ENCODE results near the gene RALGDS. TPM values are rescaled to one million over a fixed set of nuclear protein-coding genes. Genes with fewer than 3 reads are reported as not detected.
"Not testable (repeated sequence)": the region's sequence is repeated elsewhere in the genome, so short reads cannot be mapped to it uniquely, and the experiment has no call there.

Gene RALGDS
- polyA plus RNA-seq, result 16.9 TPM

GRCh38 chr9:133121198-133121914 is at the start of gene RALGDS:
Gene RALGDS (minus strand): TSS chr9:133121240. CDS start chr9:133121154, 86 bp downstream.
- Mint-ChIP-seq H3K9me3 (no peaks in the 10 kb centered on the region), H3K36me3 (no peaks in the 10 kb centered on the region), H3K27me3 (no peaks in the 10 kb centered on the region), H3K4me3 (peak within 1 kb of the TSS; percentile 81 to 93 (median 90)), H3K27ac (peak within 1 kb of the TSS; percentile 97 to 99 (median 99)), H3K4me1 (peaks cover 33 to 36% (median 35%) of the 10 kb centered on the region in 3 donors)

- peak overlapping the region in 2 of 4 donors; percentile 18 to 88 for H3K4me3 Mint-ChIP-seq
- peaks cover 15 to 16% (median 15%) of the 10 kb centered on the region in 3 donors for H3K4me1 Mint-ChIP-seq
- H3K36me3 Mint-ChIP-seq, result no peaks in the 10 kb centered on the region
- no peak overlapping the region for H3K27ac Mint-ChIP-seq
- H3K27me3 Mint-ChIP-seq, result peaks cover 25% of the 10 kb centered on the region
- no peaks in the 10 kb centered on the region for H3K9me3 Mint-ChIP-seq
These were observed 49.7 kb upstream of the RALGDS start for GRCh38 chr9:133170716-133171115.

GRCh38 chr9:133169687-133170086 is 48.6 kb upstream of the RALGDS start:
- not testable (repeated sequence) for H3K27ac Mint-ChIP-seq, H3K9me3 Mint-ChIP-seq, H3K36me3 Mint-ChIP-seq, H3K4me3 Mint-ChIP-seq
- Mint-ChIP-seq H3K27me3 (peaks cover 23% of the 10 kb centered on the region), H3K4me1 (peaks cover 15 to 16% (median 15%) of the 10 kb centered on the region in 3 donors)

- Mint-ChIP-seq H3K27ac (peak overlapping the region in 1 of 3 donors; percentile 31), H3K27me3 (peaks cover 23% of the 10 kb centered on the region), H3K9me3 (no peaks in the 10 kb centered on the region), H3K36me3 (no peaks in the 10 kb centered on the region), H3K4me1 (peaks cover 15 to 16% (median 16%) of the 10 kb centered on the region in 3 donors), H3K4me3 (peak overlapping the region in 1 of 4 donors; percentile 20)
These were observed 48.1 kb upstream of the RALGDS start for GRCh38 chr9:133169102-133169501.

- Mint-ChIP-seq H3K36me3 (no peaks in the 10 kb centered on the region), H3K4me3 (peak overlapping the region in 1 of 4 donors; percentile 48), H3K9me3 (no peaks in the 10 kb centered on the region), H3K27me3 (peaks cover 23% of the 10 kb centered on the region), H3K27ac (no peak overlapping the region), H3K4me1 (peaks cover 19 to 20% (median 19%) of the 10 kb centered on the region in 3 donors)
These were observed 47.4 kb upstream of the RALGDS start for GRCh38 chr9:133168432-133168831.

GRCh38 chr9:133167769-133168168 is 46.7 kb upstream of the RALGDS start:
- peaks cover 23% of the 10 kb centered on the region for H3K27me3 Mint-ChIP-seq
- H3K9me3 Mint-ChIP-seq, result no peaks in the 10 kb centered on the region
- no peaks in the 10 kb centered on the region for H3K36me3 Mint-ChIP-seq
- no peak overlapping the region for H3K27ac Mint-ChIP-seq
- peaks cover 19 to 20% (median 19%) of the 10 kb centered on the region in 3 donors for H3K4me1 Mint-ChIP-seq
- H3K4me3 Mint-ChIP-seq, result peak overlapping the region in 2 of 4 donors; percentile 48 to 49

- Mint-ChIP-seq H3K4me1 (peaks cover 19 to 20% (median 19%) of the 10 kb centered on the region in 3 donors), H3K27me3 (peaks cover 23% of the 10 kb centered on the region), H3K4me3 (peak overlapping the region in 1 of 4 donors; percentile 49), H3K27ac (no peak overlapping the region), H3K36me3 (no peaks in the 10 kb centered on the region), H3K9me3 (no peaks in the 10 kb centered on the region)
These were observed 46.2 kb upstream of the RALGDS start for GRCh38 chr9:133167096-133167730.

GRCh38 chr9:133166392-133166791 is 45.4 kb upstream of the RALGDS start:
- H3K4me1 Mint-ChIP-seq, result peaks cover 11 to 16% (median 15%) of the 10 kb centered on the region in 3 donors
- peak overlapping the region in 2 of 4 donors; percentile 38 to 67 for H3K4me3 Mint-ChIP-seq
- H3K27ac Mint-ChIP-seq, result no peak overlapping the region
- H3K36me3 Mint-ChIP-seq, result peaks cover 2% of the 10 kb centered on the region
- H3K27me3 Mint-ChIP-seq, result peaks cover 16% of the 10 kb centered on the region
- H3K9me3 Mint-ChIP-seq, result no peaks in the 10 kb centered on the region

GRCh38 chr9:133165452-133165730 is 44.4 kb upstream of the RALGDS start:
- H3K4me1 Mint-ChIP-seq, result peaks cover 8 to 15% (median 13%) of the 10 kb centered on the region in 3 donors
- H3K9me3 Mint-ChIP-seq, result no peaks in the 10 kb centered on the region
- H3K36me3 Mint-ChIP-seq, result peaks cover 2% of the 10 kb centered on the region
- peak overlapping the region in 1 of 4 donors; percentile 84 for H3K4me3 Mint-ChIP-seq
- peaks cover 10% of the 10 kb centered on the region for H3K27me3 Mint-ChIP-seq
- no peak overlapping the region for H3K27ac Mint-ChIP-seq

- Mint-ChIP-seq H3K4me3 (peak overlapping the region; percentile 84 to 94 (median 90)), H3K4me1 (peaks cover 8 to 15% (median 13%) of the 10 kb centered on the region in 3 donors), H3K27ac (peak overlapping the region in 1 of 3 donors; percentile 74), H3K9me3 (no peaks in the 10 kb centered on the region), H3K36me3 (peaks cover 2% of the 10 kb centered on the region), H3K27me3 (peaks cover 4% of the 10 kb centered on the region)
These were observed 43.2 kb upstream of the RALGDS start for GRCh38 chr9:133164191-133164590.

GRCh38 chr9:133163504-133164172 is 42.6 kb upstream of the RALGDS start, which contains the start of gene GBGT1:
Gene GBGT1 (minus strand): TSS chr9:133163914. CDS start chr9:133162412, 1,502 bp downstream.
- peaks cover 3% of the 10 kb centered on the region for H3K27me3 Mint-ChIP-seq
- peak within 1 kb of the TSS; percentile 84 to 94 (median 90) for H3K4me3 Mint-ChIP-seq
- peaks cover 2% of the 10 kb centered on the region for H3K36me3 Mint-ChIP-seq
- H3K27ac Mint-ChIP-seq, result peak within 1 kb of the TSS in 2 of 3 donors; percentile 58 to 74
- H3K4me1 Mint-ChIP-seq, result peaks cover 8 to 15% (median 13%) of the 10 kb centered on the region in 3 donors
- H3K9me3 Mint-ChIP-seq, result no peaks in the 10 kb centered on the region

- Mint-ChIP-seq H3K36me3 (peaks cover 2% of the 10 kb centered on the region), H3K27ac (peak overlapping the region in 2 of 3 donors; percentile 43 to 58), H3K4me1 (peaks cover 8 to 15% (median 15%) of the 10 kb centered on the region in 3 donors), H3K4me3 (peak overlapping the region; percentile 55 to 86 (median 76)), H3K27me3 (peaks cover 3% of the 10 kb centered on the region), H3K9me3 (no peaks in the 10 kb centered on the region)
These were observed 41.9 kb upstream of the RALGDS start for GRCh38 chr9:133162861-133163503.

GRCh38 chr9:133161547-133161950 is 40.5 kb upstream of the RALGDS start:
- peak overlapping the region in 3 of 4 donors; percentile 66 to 72 (median 68) for H3K4me3 Mint-ChIP-seq
- H3K27ac Mint-ChIP-seq, result peak overlapping the region in 2 of 3 donors; percentile 1 to 33
- peaks cover 8 to 15% (median 15%) of the 10 kb centered on the region in 3 donors for H3K4me1 Mint-ChIP-seq
- H3K36me3 Mint-ChIP-seq, result peaks cover 2% of the 10 kb centered on the region
- peaks cover 3% of the 10 kb centered on the region for H3K27me3 Mint-ChIP-seq
- no peaks in the 10 kb centered on the region for H3K9me3 Mint-ChIP-seq

GRCh38 chr9:133160742-133161546 is 39.9 kb upstream of the RALGDS start:
- peaks cover 8 to 15% (median 15%) of the 10 kb centered on the region in 3 donors for H3K4me1 Mint-ChIP-seq
- no peaks in the 10 kb centered on the region for H3K9me3 Mint-ChIP-seq
- H3K36me3 Mint-ChIP-seq, result peaks cover 2% of the 10 kb centered on the region
- peak overlapping the region; percentile 52 to 77 (median 69) for H3K4me3 Mint-ChIP-seq
- H3K27ac Mint-ChIP-seq, result peak overlapping the region in 2 of 3 donors; percentile 1 to 34
- H3K27me3 Mint-ChIP-seq, result no peaks in the 10 kb centered on the region

All from IgD-negative memory B cell (primary cell).